Smooth muscle cell (in vitro differentiated cells): ENCODE measurements around the gene NFIX. TPM values are rescaled to one million over a fixed set of nuclear protein-coding genes. Genes with fewer than 3 reads are reported as not detected.

Experiments used
- DNase-seq: peaks from one replicate; lab custom pipeline; 2025; ENCODE audit not compliant: unreplicated experiment; lab: John Stamatoyannopoulos, UW
- H2AFZ ChIP-seq: fragments of 200-600 bp; sonication (generic); 2 replicates; pipeline ENCODE4 v1.6.0; 2016; ENCODE audit warnings: antibody characterized with exemption, low read depth, mild to moderate bottlenecking
- H3F3A ChIP-seq: fragments of 200-600 bp; sonication (generic); 2 replicates; pipeline ENCODE4 v1.6.0; 2017; ENCODE audit warnings: antibody characterized with exemption, low read depth
- H3K27ac ChIP-seq: fragments of 200-600 bp; sonication (generic); 2 replicates; pipeline ENCODE4 v1.5.1; 2016; ENCODE audit warnings: low read depth, mild to moderate bottlenecking
- H3K27me3 ChIP-seq: fragments of 200-600 bp; sonication (generic); 2 replicates; pipeline ENCODE4 v1.6.1; 2016; ENCODE audit warnings: low read depth, mild to moderate bottlenecking
- H3K36me3 ChIP-seq: fragments of 200-600 bp; sonication (generic); 2 replicates; pipeline ENCODE4 v1.5.1; 2016; ENCODE audit warnings: low read depth
- H3K4me1 ChIP-seq: fragments of 200-600 bp; sonication (generic); 2 replicates; pipeline ENCODE4 v1.5.1; 2016; ENCODE audit warnings: low read depth
- H3K4me2 ChIP-seq: fragments of 200-600 bp; sonication (generic); 2 replicates; pipeline ENCODE4 v1.6.0; 2016; ENCODE audit warnings: mild to moderate bottlenecking
- H3K4me3 ChIP-seq: fragments of 200-600 bp; sonication (generic); 2 replicates; pipeline ENCODE4 v1.5.1; 2016; ENCODE audit warnings: mild to moderate bottlenecking
- H3K79me2 ChIP-seq: fragments of 200-600 bp; sonication (generic); 2 replicates; pipeline ENCODE4 v1.6.0; 2016; ENCODE audit warnings: low read depth, mild to moderate bottlenecking
- H3K9ac ChIP-seq: fragments of 200-600 bp; sonication (generic); 2 replicates; pipeline ENCODE4 v1.6.0; 2016; ENCODE audit warnings: low read depth
- H3K9me3 ChIP-seq: fragments of 200-600 bp; sonication (generic); replicated peaks from 2 replicates; pipeline ENCODE4 v1.5.1; 2016; ENCODE audit warnings: low read depth
- H4K20me1 ChIP-seq: fragments of 200-600 bp; sonication (generic); 2 replicates; pipeline ENCODE4 v1.6.0; 2016; ENCODE audit warnings: low read depth
- CTCF ChIP-seq: fragments of 200-600 bp; sonication (generic); IDR thresholded peaks from 2 replicates; pipeline ENCODE4 v1.5.1; 2017; ENCODE audit warnings: borderline replicate concordance, mild to moderate bottlenecking, antibody characterized with exemption; ENCODE audit not compliant: insufficient read depth, poor library complexity, severe bottlenecking
- WGBS: methylation state at CpG from one replicate; pipeline ENCODE4 v1.1.7; 2016; ENCODE audit warnings: low lambda C conversion rate; 5-methylcytosine and 5-hydroxymethylcytosine counted together
- polyA plus RNA-seq: library from polyadenylated mRNA; unstranded; fragments of >200 nt; fragmentation: Nextera tagmentation; extraction: Ambion mirVana; gene quantifications from 2 replicates; pipeline ENCODE4 v1.2.1, GENCODE V29; 2016
- total RNA-seq: library from RNA; depleted of rRNA; stranded (reverse); fragments of >200 nt; gene quantifications from 2 replicates; pipeline ENCODE4 v1.2.3, GENCODE V29; 2014

Gene NFIX
- total and polyA plus RNA-seq, 2 experiments from 2014 or later, result 1.9 to 2.3 TPM

GRCh38 chr19:13064092-13064489, 68.8 kb downstream of the NFIX start:
- no peaks in the 10 kb centered on the region for H4K20me1 ChIP-seq
- WGBS, result 90% methylated on average over 4 of the region's 6 CpGs
- H3K36me3 ChIP-seq, result no peaks in the 10 kb centered on the region
- H3K79me2 ChIP-seq, result no peaks in the 10 kb centered on the region
- TF ChIP-seq CTCF, result no peak
- H3K27ac ChIP-seq, result no peak overlapping the region
- H3F3A ChIP-seq, result no peaks in the 10 kb centered on the region
- peaks cover 15% of the 10 kb centered on the region for H3K27me3 ChIP-seq
- no peak overlapping the region for H2AFZ ChIP-seq
- H3K9ac ChIP-seq, result no peak overlapping the region
- no peaks in the 10 kb centered on the region for H3K9me3 ChIP-seq
- no peak overlapping the region for H3K4me2 ChIP-seq
- H3K4me3 ChIP-seq, result no peak overlapping the region
- DNase-seq, result no peak
- H3K4me1 ChIP-seq, result peaks cover 10% of the 10 kb centered on the region

- H3K27ac ChIP-seq, result no peak overlapping the region
- no peaks in the 10 kb centered on the region for H3K4me1 ChIP-seq
- H3F3A ChIP-seq, result no peaks in the 10 kb centered on the region
- H3K79me2 ChIP-seq, result no peaks in the 10 kb centered on the region
- TF ChIP-seq CTCF, result no peak
- DNase-seq, result no peak
- no peaks in the 10 kb centered on the region for H3K9me3 ChIP-seq
- H3K27me3 ChIP-seq, result peaks cover 15% of the 10 kb centered on the region
- H2AFZ ChIP-seq, result no peak overlapping the region
- no peak overlapping the region for H3K9ac ChIP-seq
- 94% methylated on average over 5 of the region's 5 CpGs for WGBS
- no peaks in the 10 kb centered on the region for H4K20me1 ChIP-seq
- H3K4me3 ChIP-seq, result no peak overlapping the region
- H3K4me2 ChIP-seq, result no peak overlapping the region
- H3K36me3 ChIP-seq, result no peaks in the 10 kb centered on the region
These were observed 71.0 kb downstream of the NFIX start for GRCh38 chr19:13066226-13066625.

- H3K79me2 ChIP-seq, result no peaks in the 10 kb centered on the region
- H3F3A ChIP-seq, result no peaks in the 10 kb centered on the region
- no peak overlapping the region for H3K4me2 ChIP-seq
- H3K4me3 ChIP-seq, result no peak overlapping the region
- WGBS, result 92% methylated on average over 16 of the region's 17 CpGs
- no peak for TF ChIP-seq CTCF
- no peaks in the 10 kb centered on the region for H3K36me3 ChIP-seq
- no peak overlapping the region for H2AFZ ChIP-seq
- no peak overlapping the region for H3K27ac ChIP-seq
- H3K9me3 ChIP-seq, result no peaks in the 10 kb centered on the region
- H3K9ac ChIP-seq, result no peak overlapping the region
- H3K27me3 ChIP-seq, result peaks cover 15% of the 10 kb centered on the region
- H4K20me1 ChIP-seq, result no peaks in the 10 kb centered on the region
- DNase-seq, result no peak
- no peaks in the 10 kb centered on the region for H3K4me1 ChIP-seq
These were observed 71.9 kb downstream of the NFIX start for GRCh38 chr19:13066933-13067807.
